GM21381 (cell line): Measurements from ENCODE around the gene GADD45G.

Experiments
- ATAC-seq: cut with Tn5 transposase; IDR thresholded peaks from one replicate; pipeline ENCODE4 v1.9.1; 2021; ENCODE audit warnings: mild to moderate bottlenecking, moderate library complexity; ENCODE audit not compliant: unreplicated experiment

The GADD45G gene, protein sequence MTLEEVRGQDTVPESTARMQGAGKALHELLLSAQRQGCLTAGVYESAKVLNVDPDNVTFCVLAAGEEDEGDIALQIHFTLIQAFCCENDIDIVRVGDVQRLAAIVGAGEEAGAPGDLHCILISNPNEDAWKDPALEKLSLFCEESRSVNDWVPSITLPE

GRCh38 chr9:89604729-89605464 lies at the start of gene GADD45G:
Gene GADD45G, plus strand, starts transcription at chr9:89605012. Its CDS starts 110 bp downstream, at chr9:89605122.
- no peak for ATAC-seq

DNA sequence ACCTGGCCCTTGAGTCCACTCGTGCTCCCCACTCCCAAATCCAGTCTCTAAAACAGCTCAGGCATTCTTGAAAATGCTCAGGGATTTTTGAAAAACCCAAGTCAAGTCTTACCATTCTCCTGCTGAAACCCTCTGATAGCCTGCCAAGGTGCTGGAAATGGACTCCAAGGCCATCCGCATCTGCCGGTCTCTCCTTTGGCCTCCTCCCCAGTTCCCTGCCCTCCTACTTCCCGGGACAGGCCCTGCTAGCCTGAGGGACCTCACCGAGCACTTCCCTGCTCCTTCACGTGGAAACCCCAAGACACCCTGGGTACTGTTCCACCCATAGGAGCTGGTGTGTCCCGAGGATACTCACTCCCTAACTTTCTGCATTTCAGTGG lies 49.8 kb upstream of the GADD45G start:
- no peak for ATAC-seq

DNA sequence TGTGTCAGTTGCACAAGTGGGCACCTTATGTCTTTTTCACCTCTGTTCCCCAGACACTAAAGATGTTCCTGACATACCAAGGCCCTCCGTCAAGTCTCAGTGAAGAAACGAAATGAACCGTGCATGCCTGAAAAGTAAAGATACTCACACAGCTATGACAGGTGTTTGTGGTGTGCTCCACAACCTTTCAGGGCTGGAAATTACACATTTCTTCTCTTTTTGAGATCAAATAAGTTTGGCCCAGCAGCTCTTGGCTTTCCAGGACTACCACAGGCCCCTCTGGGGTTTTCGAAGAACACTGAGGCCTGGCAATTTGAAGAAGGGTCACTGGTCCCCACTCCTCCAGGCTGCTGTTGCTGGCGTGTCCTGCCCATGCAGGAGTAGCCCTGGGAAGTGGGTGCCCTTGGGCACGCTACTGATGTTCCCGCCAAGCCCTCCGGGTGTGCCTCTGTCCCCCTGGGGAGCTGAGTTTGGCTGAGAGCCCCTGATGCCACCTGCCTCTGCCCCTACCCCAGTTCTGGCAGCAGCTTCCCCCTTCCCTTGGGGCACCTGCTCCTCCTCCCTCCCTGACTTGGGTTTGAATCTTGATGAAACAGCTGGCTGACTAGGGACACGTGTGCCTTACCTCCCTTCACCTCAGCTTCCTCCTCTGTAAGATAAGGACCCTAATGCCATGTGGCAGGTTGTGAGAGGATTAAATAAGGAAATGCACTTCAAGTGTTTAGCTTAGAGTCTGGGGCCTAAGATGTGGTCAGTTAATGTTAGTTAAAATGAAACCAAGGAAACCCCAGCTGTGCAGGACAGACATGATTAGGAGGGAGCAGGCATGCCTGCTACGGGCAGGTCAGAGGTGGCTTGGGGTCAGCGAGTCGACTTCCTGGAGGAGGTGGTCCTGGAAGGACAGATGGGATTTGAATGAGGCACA lies 49.1 kb upstream of the GADD45G start:
- ATAC-seq: peak; percentile 70

DNA sequence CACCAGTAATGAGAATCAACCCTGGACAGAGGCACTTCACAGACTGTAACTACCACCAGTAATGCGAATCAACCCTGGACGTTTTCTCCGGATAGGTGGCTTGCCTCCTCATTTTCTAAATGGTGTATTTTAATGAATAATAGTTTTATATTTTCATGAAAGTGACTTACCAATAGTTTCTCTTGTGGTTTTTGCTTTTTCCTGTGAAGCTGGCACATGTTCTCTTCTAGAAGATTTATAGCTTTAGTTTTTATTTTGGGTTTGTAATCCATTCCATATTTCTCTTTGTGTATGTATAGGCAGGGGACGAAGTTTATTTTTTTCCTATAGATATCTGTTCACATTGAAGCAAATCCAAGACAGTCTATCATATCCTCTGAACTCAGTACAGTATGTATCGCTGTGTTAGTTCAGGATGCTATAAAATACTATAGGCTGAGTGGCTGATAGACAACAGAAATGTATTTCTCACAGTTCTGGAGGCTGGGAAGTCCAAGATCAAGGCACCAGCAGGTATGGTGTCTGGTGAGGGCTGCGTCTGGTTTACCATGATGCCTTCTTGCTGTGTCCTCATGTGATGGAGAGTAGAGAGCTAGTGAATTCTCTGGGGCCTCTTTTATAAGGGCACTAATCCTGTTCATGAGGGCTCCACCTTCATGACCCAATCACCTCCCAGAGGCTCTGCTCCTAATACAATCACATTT lies 46.5 kb upstream of the GADD45G start:
- no peak for ATAC-seq

- ATAC-seq: no peak
Measured at GRCh38 chr9:89558948-89559347, 45.9 kb upstream of the GADD45G start.

- ATAC-seq: peak; percentile 55
Measured at GRCh38 chr9:89562186-89562814, 42.5 kb upstream of the GADD45G start.

- no peak for ATAC-seq
Measured at GRCh38 chr9:89563571-89564345, 41.1 kb upstream of the GADD45G start.

GRCh38 chr9:89564346-89564878 lies 40.4 kb upstream of the GADD45G start:
- ATAC-seq: peak; percentile 76

DNA sequence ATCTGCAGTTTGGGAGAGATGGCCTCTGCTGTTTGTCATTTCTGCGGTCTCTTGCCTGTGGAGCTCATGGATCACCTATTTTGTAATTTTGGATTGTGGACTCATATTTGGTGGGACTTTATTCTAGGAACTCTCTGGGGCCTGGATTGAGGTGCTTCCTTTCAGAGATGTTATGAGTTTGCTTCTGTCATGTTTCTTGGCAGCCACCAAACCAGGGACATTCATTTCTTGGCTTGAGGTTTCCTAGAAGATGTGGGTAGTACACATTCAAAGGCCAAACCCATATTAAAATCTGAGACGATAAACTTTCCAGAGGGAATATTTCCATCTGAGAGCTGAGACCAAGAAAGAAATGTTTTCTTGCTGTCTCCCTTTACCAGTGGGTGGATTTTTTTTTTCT lies 37.2 kb upstream of the GADD45G start:
- ATAC-seq: no peak

GRCh38 chr9:89574309-89574708 lies 30.5 kb upstream of the GADD45G start:
- ATAC-seq: no peak

- no peak for ATAC-seq
Measured at GRCh38 chr9:89576404-89576839, 28.4 kb upstream of the GADD45G start.

DNA sequence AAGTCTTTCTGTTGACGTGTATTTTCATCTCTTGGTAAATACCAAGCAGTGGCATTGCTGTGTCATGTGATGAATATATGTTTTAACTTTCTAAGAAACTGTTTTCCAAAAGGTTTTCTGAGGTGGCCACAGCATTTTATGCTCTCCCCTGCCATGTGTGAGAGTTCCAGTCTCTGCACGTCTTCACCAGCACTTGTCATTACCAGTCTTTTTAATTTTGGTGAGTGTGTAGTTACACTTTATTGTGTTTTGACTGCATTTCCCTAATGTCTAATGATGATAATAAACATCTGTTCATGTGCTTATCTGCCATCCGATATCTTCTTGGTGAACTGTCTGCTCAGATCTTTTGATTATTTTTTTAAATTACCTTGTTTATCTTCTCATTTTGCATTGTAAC lies 27.4 kb upstream of the GADD45G start:
- ATAC-seq: no peak

DNA sequence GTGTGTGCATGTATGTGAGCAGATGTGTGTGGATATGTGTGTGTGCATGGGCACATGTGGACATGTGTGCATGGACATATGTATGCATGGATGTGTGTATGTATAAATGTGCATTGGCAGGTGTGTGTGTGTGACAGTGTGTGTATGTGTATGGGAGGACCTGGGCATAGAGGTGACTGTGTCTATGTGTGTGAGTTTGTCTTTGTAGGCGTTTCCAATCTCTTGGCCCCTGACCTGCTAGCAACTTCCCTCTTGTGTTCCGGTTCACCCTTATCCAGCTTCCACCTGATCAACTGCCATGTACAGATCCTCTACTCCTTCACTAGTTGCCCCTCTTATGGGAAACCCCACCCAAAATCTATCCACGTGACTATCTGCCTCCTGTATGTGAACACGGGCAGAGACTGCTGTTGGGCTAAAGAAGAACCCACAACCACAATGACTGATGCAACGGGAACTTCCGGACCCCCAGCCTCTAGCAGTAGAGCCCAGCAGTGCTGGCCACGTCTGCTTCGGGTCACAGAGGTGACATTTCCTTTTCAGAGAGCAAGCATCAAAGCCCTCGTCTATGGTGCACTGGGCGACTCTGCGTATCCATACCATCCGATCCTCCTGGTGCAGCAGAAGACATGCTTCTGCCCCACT lies 24.9 kb upstream of the GADD45G start:
- ATAC-seq: no peak

- ATAC-seq: no peak
Measured at GRCh38 chr9:89586311-89586710, 18.5 kb upstream of the GADD45G start.

- no peak for ATAC-seq
Measured at GRCh38 chr9:89588271-89588879, 16.4 kb upstream of the GADD45G start.

DNA sequence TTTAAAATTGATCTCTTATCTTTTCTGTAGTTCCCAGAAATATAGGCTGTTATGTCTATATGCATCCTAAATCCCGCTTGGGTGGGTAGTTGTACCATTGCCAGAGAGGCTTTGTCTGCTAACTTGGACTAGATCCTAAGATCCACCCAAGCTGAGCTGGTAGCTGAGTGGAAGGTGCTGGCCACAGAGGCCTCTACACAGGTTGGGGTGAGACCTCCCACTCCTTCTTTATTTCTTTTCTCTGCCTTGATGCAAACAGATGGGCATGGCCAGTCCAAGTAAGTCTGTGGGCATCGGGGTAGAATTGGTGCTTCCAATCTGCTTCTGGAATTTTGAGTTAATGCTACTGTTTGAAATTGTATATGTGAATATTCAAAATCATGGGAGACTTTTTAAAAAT lies 14.4 kb upstream of the GADD45G start:
- no peak for ATAC-seq

GRCh38 chr9:89591274-89592212 lies 13.3 kb upstream of the GADD45G start:
- no peak for ATAC-seq
